ACC112 (cell line): ENCODE measurements around the gene STXBP5.
A peak's percentile ranks its signal among the peaks of the same experiment; 100 is the strongest.

Experiments used
- H2AFZ ChIP-seq: fragments of 200-600 bp; sonication (generic); one replicate; pipeline ENCODE4 v1.6.0; 2017; ENCODE audit warnings: antibody characterized with exemption, low read length; ENCODE audit not compliant: unreplicated experiment
- H3K27ac ChIP-seq: fragments of 200-600 bp; sonication (generic); 2 replicates; pipeline ENCODE4 v1.5.1; 2014; ENCODE audit warnings: low read depth, mild to moderate bottlenecking, antibody characterized with exemption, low read length, moderate library complexity
- H3K27me3 ChIP-seq: fragments of 200-600 bp; sonication (generic); 2 replicates; pipeline ENCODE4 v1.6.1; 2014; ENCODE audit warnings: mild to moderate bottlenecking, antibody characterized with exemption, low read length, moderate library complexity, mixed read lengths; ENCODE audit not compliant: insufficient read depth
- H3K36me3 ChIP-seq: fragments of 200-600 bp; sonication (generic); 2 replicates; pipeline ENCODE4 v1.6.1; 2016; ENCODE audit warnings: mild to moderate bottlenecking, antibody characterized with exemption, low read length, moderate library complexity, mixed read lengths; ENCODE audit not compliant: insufficient read depth
- H3K4me1 ChIP-seq: fragments of 200-600 bp; sonication (generic); one replicate; pipeline ENCODE4 v1.6.1; 2016; ENCODE audit warnings: low read length, mixed read lengths; ENCODE audit not compliant: insufficient read depth, unreplicated experiment, control insufficient read depth
- H3K4me3 ChIP-seq: fragments of 200-600 bp; sonication (generic); 2 replicates; pipeline ENCODE4 v1.5.1; 2014; ENCODE audit warnings: mild to moderate bottlenecking, low read depth, low read length
- H3K79me2 ChIP-seq: fragments of 200-600 bp; sonication (generic); one replicate; pipeline ENCODE4 v1.6.0; 2016; ENCODE audit warnings: low read length; ENCODE audit not compliant: control insufficient read depth, unreplicated experiment, insufficient read depth

The STXBP5 gene

GRCh38 chr6:147222160-147222838 is 18.1 kb downstream of the STXBP5 start:
- H2AFZ ChIP-seq: no peak overlapping the region
- no peaks in the 10 kb centered on the region for H3K27me3 ChIP-seq
- no peak overlapping the region for H3K4me3 ChIP-seq
- 0 out of 2 replicates have a peak overlapping the region, but pooled peaks have one; percentile 1 for H3K27ac ChIP-seq
- peaks cover 50% of the 10 kb centered on the region for H3K36me3 ChIP-seq
- peaks cover 9% of the 10 kb centered on the region for H3K4me1 ChIP-seq
- peaks cover 83% of the 10 kb centered on the region for H3K79me2 ChIP-seq

GRCh38 chr6:147223736-147224135 is 19.5 kb downstream of the STXBP5 start:
- Histone ChIP-seq H3K27me3 (no peaks in the 10 kb centered on the region), H2AFZ (no peak overlapping the region), H3K79me2 (peaks cover 84% of the 10 kb centered on the region), H3K27ac (no peak overlapping the region), H3K4me3 (no peak overlapping the region), H3K36me3 (peaks cover 46% of the 10 kb centered on the region), H3K4me1 (peaks cover 18% of the 10 kb centered on the region)

DNA sequence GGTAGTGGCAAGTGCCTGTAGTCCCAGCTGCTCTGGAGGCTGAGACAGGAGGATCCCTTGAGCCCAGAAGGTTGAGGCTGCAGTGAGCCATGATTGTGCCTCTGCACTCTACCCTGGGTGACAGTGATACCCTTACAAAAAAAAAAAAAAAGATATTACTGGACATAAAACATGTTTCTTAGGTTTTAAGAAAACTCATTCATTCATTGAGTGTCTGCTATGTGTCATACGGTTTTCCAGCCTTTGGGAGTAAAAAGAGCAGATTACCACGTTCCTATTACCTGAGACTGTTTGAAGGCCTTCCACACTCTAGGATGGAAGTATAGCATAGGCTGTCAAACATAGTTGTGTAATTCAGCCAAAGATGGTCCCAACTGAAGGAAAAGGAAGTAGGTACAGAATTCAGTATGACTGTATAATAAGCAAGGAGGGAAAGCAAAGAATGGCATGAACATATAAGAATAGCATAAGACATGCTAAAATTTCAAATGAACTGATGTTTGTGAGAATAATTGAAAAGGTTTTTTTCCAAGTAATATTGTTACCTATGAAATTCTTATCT is 22.0 kb downstream of the STXBP5 start:
- Histone ChIP-seq H3K27me3 (no peaks in the 10 kb centered on the region), H3K27ac (no peak overlapping the region), H2AFZ (no peak overlapping the region), H3K4me3 (no peak overlapping the region), H3K4me1 (peaks cover 18% of the 10 kb centered on the region), H3K36me3 (peaks cover 29% of the 10 kb centered on the region), H3K79me2 (peaks cover 82% of the 10 kb centered on the region)

- Histone ChIP-seq H3K27ac (no peak overlapping the region), H3K79me2 (peaks cover 80% of the 10 kb centered on the region), H3K4me1 (peaks cover 14% of the 10 kb centered on the region)
These were observed 22.7 kb downstream of the STXBP5 start for GRCh38 chr6:147226877-147227276.

GRCh38 chr6:147227770-147228320 is 23.6 kb downstream of the STXBP5 start:
- Histone ChIP-seq H3K27me3 (no peaks in the 10 kb centered on the region), H3K4me3 (no peak overlapping the region), H2AFZ (no peak overlapping the region), H3K79me2 (peaks cover 76% of the 10 kb centered on the region), H3K27ac (0 out of 2 replicates have a peak overlapping the region, but pooled peaks have one; percentile 7), H3K4me1 (peaks cover 9% of the 10 kb centered on the region), H3K36me3 (peaks cover 32% of the 10 kb centered on the region)

More at GRCh38 chr6:147226877-147227276, 22.7 kb downstream of the STXBP5 start:
- Histone ChIP-seq H2AFZ (no peak overlapping the region), H3K36me3 (peaks cover 31% of the 10 kb centered on the region), H3K4me3 (no peak overlapping the region), H3K27me3 (no peaks in the 10 kb centered on the region)

- Histone ChIP-seq H3K4me3 (no peak overlapping the region), H3K27ac (no peak overlapping the region), H3K4me1 (peaks cover 9% of the 10 kb centered on the region), H3K36me3 (peaks cover 13% of the 10 kb centered on the region), H2AFZ (no peak overlapping the region), H3K27me3 (no peaks in the 10 kb centered on the region), H3K79me2 (peaks cover 74% of the 10 kb centered on the region)
These were observed 27.4 kb downstream of the STXBP5 start for GRCh38 chr6:147231589-147231988.

DNA sequence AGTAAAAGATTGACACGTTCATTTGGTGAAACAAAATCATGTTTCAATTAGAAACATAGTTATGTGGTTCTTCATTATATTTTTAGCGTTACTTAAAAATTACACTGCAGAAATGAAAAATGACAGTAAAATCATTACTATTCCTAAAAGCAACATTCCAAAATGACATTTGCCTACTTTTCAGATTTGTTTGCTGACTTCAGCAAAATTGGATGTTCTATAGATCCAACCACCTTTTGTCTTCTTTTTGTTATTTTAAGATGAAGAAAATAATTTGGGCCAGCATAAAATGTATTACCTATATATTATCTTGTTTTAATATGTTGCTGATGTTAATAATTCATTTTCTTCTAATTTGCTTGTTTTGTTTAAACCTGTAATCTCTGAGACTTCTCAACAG is 30.5 kb downstream of the STXBP5 start:
- Histone ChIP-seq H3K36me3 (peaks cover 13% of the 10 kb centered on the region), H3K79me2 (peaks cover 51% of the 10 kb centered on the region)

GRCh38 chr6:147238164-147238563 is 33.9 kb downstream of the STXBP5 start:
- Histone ChIP-seq H3K27ac (no peak overlapping the region), H3K36me3 (peaks cover 29% of the 10 kb centered on the region), H3K79me2 (peaks cover 40% of the 10 kb centered on the region), H3K4me1 (no peaks in the 10 kb centered on the region), H3K27me3 (no peaks in the 10 kb centered on the region), H2AFZ (no peak overlapping the region), H3K4me3 (no peak overlapping the region)

More for the DNA sequence above, 30.5 kb downstream of the STXBP5 start:
- Histone ChIP-seq H3K27me3 (no peaks in the 10 kb centered on the region), H3K27ac (no peak overlapping the region), H3K4me3 (no peak overlapping the region), H3K4me1 (no peaks in the 10 kb centered on the region), H2AFZ (no peak overlapping the region)

- Histone ChIP-seq H3K79me2 (peaks cover 36% of the 10 kb centered on the region), H3K4me1 (no peaks in the 10 kb centered on the region), H3K27ac (no peak overlapping the region), H2AFZ (no peak overlapping the region), H3K36me3 (peaks cover 33% of the 10 kb centered on the region), H3K4me3 (no peak overlapping the region), H3K27me3 (no peaks in the 10 kb centered on the region)
These were observed 34.7 kb downstream of the STXBP5 start for GRCh38 chr6:147238906-147239305.

GRCh38 chr6:147244832-147245231 is 40.6 kb downstream of the STXBP5 start:
- H3K36me3 ChIP-seq: peaks cover 58% of the 10 kb centered on the region
- H3K4me1 ChIP-seq: no peaks in the 10 kb centered on the region
- no peak overlapping the region for H3K4me3 ChIP-seq
- H3K27me3 ChIP-seq: no peaks in the 10 kb centered on the region
- H2AFZ ChIP-seq: no peak overlapping the region
- H3K27ac ChIP-seq: no peak overlapping the region
- peaks cover 31% of the 10 kb centered on the region for H3K79me2 ChIP-seq

DNA sequence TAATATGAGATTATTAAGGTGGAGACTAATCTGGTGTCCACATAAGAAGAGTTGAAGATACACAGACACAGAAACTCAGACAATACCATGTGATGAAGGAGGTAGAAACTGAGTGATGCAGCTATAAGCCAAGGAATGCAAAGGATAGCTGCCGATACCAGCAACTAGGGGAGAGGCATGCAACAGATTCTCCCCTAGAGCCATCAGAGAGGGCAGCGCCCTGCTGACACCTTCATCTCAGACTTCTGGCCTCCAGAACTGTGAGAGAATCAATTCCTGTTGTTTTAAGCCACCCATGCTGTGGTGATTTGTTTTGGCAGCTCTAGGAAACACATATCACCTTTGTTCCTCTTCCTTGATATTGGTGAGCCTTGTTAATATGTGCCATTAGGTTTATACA is 41.5 kb downstream of the STXBP5 start:
- H3K27me3 ChIP-seq: no peaks in the 10 kb centered on the region
- no peak overlapping the region for H3K27ac ChIP-seq
- no peak overlapping the region for H3K4me3 ChIP-seq
- H3K4me1 ChIP-seq: no peaks in the 10 kb centered on the region
- peaks cover 28% of the 10 kb centered on the region for H3K79me2 ChIP-seq
- peaks cover 64% of the 10 kb centered on the region for H3K36me3 ChIP-seq
- H2AFZ ChIP-seq: no peak overlapping the region
